GM12878 (cell line): ENCODE data around the gene IDI2. TPM values are rescaled to one million over a fixed set of nuclear protein-coding genes. Genes with fewer than 3 reads are reported as not detected.

Experiments used
- ATAC-seq: fragments of 200-7000 bp; cut with Tn5 transposase; 3 replicates; pipeline ENCODE4 v1.9.1; 2020; ENCODE audit warnings: mild to moderate bottlenecking, moderate library complexity
- BruUV-seq: library from RNA; stranded (reverse); fragments of 400-500 nt; replicated peaks from 2 replicates; lab custom pipeline; 2021; lab: Mats Ljungman, UMichigan
- CTCF ChIA-PET: fragments of 300-600 bp; sonication (Branson Sonifier 250); formaldehyde crosslinking; extraction: SDS; loops from one replicate; lab custom pipeline; 2021; ENCODE audit warnings: inconsistent platforms; lab: Yijun Ruan, JAX
- POLR2A ChIA-PET: fragments of 350-600 bp; formaldehyde crosslinking; extraction: SDS; loops from one replicate; lab custom pipeline; 2021; ENCODE audit warnings: inconsistent platforms; lab: Charles Lee
- RAD21 ChIA-PET: fragments of 300-600 bp; sonication (Branson Sonifier 250); formaldehyde crosslinking; loops from one replicate; lab custom pipeline; 2023; ENCODE audit warnings: antibody characterized with exemption; ENCODE audit not compliant: unreplicated experiment; lab: Charles Lee
- SMC1A ChIA-PET: fragments of 300-600 bp; sonication (Branson Sonifier 250); formaldehyde crosslinking; loops from one replicate; lab custom pipeline; 2023; ENCODE audit not compliant: unreplicated experiment, uncharacterized antibody; lab: Charles Lee
- DNase-seq: peaks from one replicate; pipeline ENCODE4 v3.0.0-alpha.2; 2011; ENCODE audit warnings: low read depth, low spot score
- FAIRE-seq: peaks from 3 replicates; lab custom pipeline; 2011; peaks lifted over from hg19 to GRCh38; lab: Jason Lieb, UNC
- H2AFZ ChIP-seq: 2 replicates; pipeline ENCODE4 v1.6.0; 2011; ENCODE audit warnings: low read depth, low read length, control low read depth; ENCODE audit not compliant: control insufficient read depth
- H3K27ac ChIP-seq: 2 replicates; pipeline ENCODE4 v1.5.1; 2011; ENCODE audit warnings: control low read depth; ENCODE audit not compliant: control insufficient read depth, insufficient read depth
- H3K27me3 ChIP-seq, 2 experiments: replicated peaks in 1 of 2; 2 replicates each; pipeline versions ENCODE4 v1.6.0 to v1.6.1; 2011; ENCODE audit warnings: low read length in 1 of 2; ENCODE audit not compliant: control insufficient read depth in 2 of 2, insufficient read depth in 2 of 2
- H3K36me3 ChIP-seq, 2 experiments: 2 replicates each; pipeline ENCODE4 v1.5.1; 2011; ENCODE audit warnings: low read length in 1 of 2; ENCODE audit not compliant: control insufficient read depth in 2 of 2, insufficient read depth in 2 of 2
- H3K4me1 ChIP-seq: 2 replicates; pipeline ENCODE4 v1.6.1; 2011; ENCODE audit warnings: mild to moderate bottlenecking, low read length, moderate library complexity, mixed read lengths; ENCODE audit not compliant: control insufficient read depth, insufficient read depth
- H3K4me2 ChIP-seq: 2 replicates; pipeline ENCODE4 v1.6.0; 2011; ENCODE audit warnings: control low read depth; ENCODE audit not compliant: control insufficient read depth, insufficient read depth
- H3K4me3 ChIP-seq: fragments of 200-600 bp; sonication (generic); 2 replicates; pipeline ENCODE4 v1.5.1; 2016
- H3K79me2 ChIP-seq: 2 replicates; pipeline ENCODE4 v1.6.0; 2011; ENCODE audit warnings: low read length; ENCODE audit not compliant: control insufficient read depth, insufficient read depth
- H3K9ac ChIP-seq: 2 replicates; pipeline ENCODE4 v1.8.0; 2011; ENCODE audit warnings: low read length, control low read depth, mixed read lengths; ENCODE audit not compliant: control insufficient read depth, insufficient read depth
- H3K9me3 ChIP-seq: replicated peaks from 3 replicates; pipeline ENCODE4 v1.5.1; 2011; ENCODE audit warnings: mild to moderate bottlenecking, low read length; ENCODE audit not compliant: control insufficient read depth, insufficient read depth
- H4K20me1 ChIP-seq: 2 replicates; pipeline ENCODE4 v1.6.0; 2011; ENCODE audit not compliant: control insufficient read depth, insufficient read depth
- BMI1 ChIP-seq: fragments of 450-650 bp; IDR thresholded peaks from 2 replicates; pipeline ENCODE4 v1.6.1; 2016; ENCODE audit warnings: mild to moderate bottlenecking, moderate library complexity, borderline replicate concordance
- EZH2 ChIP-seq: IDR thresholded peaks from 2 replicates; pipeline ENCODE4 v1.6.1; 2012; ENCODE audit warnings: low read depth, mild to moderate bottlenecking, control low read depth, inconsistent platforms, low read length, borderline replicate concordance; ENCODE audit not compliant: control insufficient read depth
- IRF5 ChIP-seq: fragments of 450-650 bp; IDR thresholded peaks from 2 replicates; pipeline ENCODE4 v1.6.1; 2017; ENCODE audit warnings: borderline replicate concordance
- LARP7 ChIP-seq: fragments of 450-650 bp; IDR thresholded peaks from 2 replicates; pipeline ENCODE4 v1.6.1; 2017; ENCODE audit warnings: mild to moderate bottlenecking
- NRF1 ChIP-seq: conservative IDR thresholded peaks from 2 replicates; pipeline ENCODE4 v1.6.1; 2011; ENCODE audit warnings: mild to moderate bottlenecking, low read depth, low read length, improper control_type of control experiment
- PBX3 ChIP-seq: IDR thresholded peaks from 2 replicates; pipeline ENCODE4 v1.6.1; 2011; ENCODE audit warnings: mild to moderate bottlenecking, low read depth, low read length, moderate library complexity; ENCODE audit not compliant: insufficient replicate concordance
- RBBP5 ChIP-seq: fragments of 200-600 bp; sonication (generic); conservative IDR thresholded peaks from 2 replicates; pipeline ENCODE4 v1.6.1; 2016
- RCOR1 ChIP-seq: conservative IDR thresholded peaks from 2 replicates; pipeline ENCODE4 v1.6.1; 2012; ENCODE audit warnings: low read depth, low read length, improper control_type of control experiment
- RELB ChIP-seq: fragments of 450-650 bp; IDR thresholded peaks from 2 replicates; pipeline ENCODE4 v1.6.1; 2017; ENCODE audit warnings: low read depth, mild to moderate bottlenecking, moderate library complexity
- SUPT20H ChIP-seq: IDR thresholded peaks from 2 replicates; pipeline ENCODE4 v1.6.1; 2011; ENCODE audit warnings: low read depth, mild to moderate bottlenecking, low read length, moderate library complexity, borderline replicate concordance; ENCODE audit not compliant: control insufficient read depth
- TARDBP ChIP-seq: IDR thresholded peaks from 2 replicates; pipeline ENCODE4 v1.6.1; 2016; ENCODE audit warnings: borderline replicate concordance
- ZBED1 ChIP-seq: IDR thresholded peaks from 2 replicates; pipeline ENCODE4 v1.6.1; 2016; ENCODE audit warnings: borderline replicate concordance
- WGBS: methylation state at CpG from one replicate; pipeline ENCODE4 v1.1.6; 2016; ENCODE audit warnings: low lambda C conversion rate; ENCODE audit not compliant: insufficient replicate concordance, insufficient coverage; ENCODE audit errors: missing lambda C conversion rate; 5-methylcytosine and 5-hydroxymethylcytosine counted together
- in situ Hi-C: fragments of 300-500 bp; cut with MboI; formaldehyde crosslinking; loops from 9 replicates; pipeline ENCODE4 v1.14.3; 2018; ENCODE audit warnings: mixed read lengths
- intact Hi-C: fragments of 100-400 bp; cut with micrococcal nuclease; formaldehyde crosslinking; loops from one replicate; pipeline ENCODE4 v1.14.2; 2022; ENCODE audit not compliant: unreplicated experiment
- polyA plus RNA-seq, 11 experiments: library from polyadenylated mRNA; depleted of rRNA in 4 of 11; unstranded in 6 of 11; stranded (reverse) in 5 of 11; fragments of >200 nt; fragmentation: Nextera tagmentation in 4 of 11; fragmentation: Illumina TruSeq in 1 of 11; extraction: Ambion mirVana in 4 of 11; extraction: Trizol in 1 of 11; gene quantifications; 1 replicate in 1 of 11; 2 replicates in 10 of 11; pipeline versions ENCODE4 v1.2.1 to v1.2.3, GENCODE V29; 2011 to 2016; ENCODE audit warnings: inconsistent platforms in 2 of 11, missing spikeins in 2 of 11, low read depth in 1 of 11
- total RNA-seq, 4 experiments: library from RNA; depleted of rRNA in 3 of 4; stranded (reverse); fragments of >200 nt in 3 of 4; fragmentation: Illumina TruSeq in 1 of 4; extraction: Trizol in 1 of 4; gene quantifications; 2 replicates each; pipeline versions ENCODE4 v1.2.1 to v1.2.3, GENCODE V29; 2013 to 2021
- TF ChIP-seq, protein P1 (sequence below): IDR thresholded peaks from 2 replicates; pipeline ENCODE4 v1.6.1; 2011; ENCODE audit warnings: borderline replicate concordance, low read depth, mild to moderate bottlenecking, moderate library complexity, mixed read lengths, low read length; ENCODE audit not compliant: insufficient read depth; ENCODE audit errors: extremely low read length
- TF ChIP-seq, protein P2 (sequence below): IDR thresholded peaks from 2 replicates; pipeline ENCODE4 v1.6.1; 2011; ENCODE audit warnings: low read depth, low read length, improper control_type of control experiment, borderline replicate concordance

The IDI2 gene
- total and polyA plus RNA-seq, 10 of the 15 experiments (the other 5 are each of a cell fraction or from before 2014, with no cell fraction given) = 0.06 TPM; not detected in 9

DNA sequence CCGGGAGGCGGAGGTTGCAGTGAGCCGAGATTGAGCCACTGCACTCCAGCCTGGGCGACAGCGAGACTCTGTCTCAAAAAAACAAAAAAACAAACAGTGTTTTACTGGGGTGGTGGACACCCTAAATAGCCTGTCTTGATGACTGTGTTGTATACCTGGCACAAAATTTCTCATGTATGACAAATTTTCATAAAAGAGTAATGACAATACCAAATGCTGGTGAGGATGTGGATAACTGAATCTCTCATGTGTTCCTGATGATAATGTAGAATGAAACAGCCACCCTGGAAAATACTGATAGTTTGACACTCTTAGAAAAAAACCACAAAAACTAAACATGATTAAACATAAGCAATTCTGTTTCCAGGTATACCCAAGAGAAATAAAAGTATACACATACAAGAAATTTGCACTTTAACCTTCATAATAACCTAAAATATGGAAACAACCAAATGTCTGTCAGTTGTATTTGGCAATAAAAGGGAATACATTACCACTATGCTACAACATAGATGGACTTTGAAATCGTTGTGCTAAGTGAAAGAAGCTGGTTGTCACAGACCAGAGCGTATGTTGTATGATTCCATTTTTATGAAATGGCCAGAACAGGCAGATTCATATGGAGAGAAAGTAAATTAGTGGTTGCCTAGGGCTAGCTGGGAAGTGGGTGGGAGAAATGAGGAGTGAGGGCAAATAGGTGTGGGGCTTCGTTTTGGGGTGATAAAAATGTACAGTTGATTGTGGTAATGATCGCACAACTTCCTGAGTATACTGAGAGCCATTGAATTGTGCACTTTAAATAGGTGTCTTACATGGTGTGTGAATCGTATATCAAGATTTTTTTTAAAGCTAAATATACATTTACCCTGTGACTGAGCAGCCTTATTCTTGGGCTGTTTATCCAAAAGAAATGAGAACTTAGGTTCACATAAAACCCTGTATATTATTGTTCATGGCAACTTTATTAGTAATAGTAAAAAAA lies 43.0 kb upstream of the IDI2 start:
- Histone ChIP-seq H3K27me3 (no peaks in the 10 kb centered on the region), H3K36me3 (0 out of 4 replicates have a peak, but pooled peaks cover 0 to 10% of the 10 kb centered on the region in 2 experiments), H2AFZ (no peak overlapping the region), H3K9ac (no peak overlapping the region), H3K4me1 (no peaks in the 10 kb centered on the region), H3K27ac (no peak overlapping the region), H4K20me1 (no peaks in the 10 kb centered on the region), H3K4me2 (no peak overlapping the region), H3K4me3 (no peak overlapping the region), H3K79me2 (no peaks in the 10 kb centered on the region), H3K9me3 (no peaks in the 10 kb centered on the region)
- 76% methylated on average over 10 of the region's 10 CpGs for WGBS
- no peak for ATAC-seq
- intact Hi-C loops (no loop called here), in situ Hi-C loops (no loop called here)
- ChIA-PET POLR2A (no interaction called here), RAD21 (no interaction called here), SMC1A (interaction anchor here (0.6 to 0.7 kb wide), 2 partner anchors 19 to 221 kb away, joined by 3 read pairs; no protein-coding TSS in a partner anchor), CTCF (no interaction called here)
- no peak for FAIRE-seq
- BruUV-seq = no TSS peak
- no peak for DNase-seq
- TF ChIP-seq, protein P1, sequence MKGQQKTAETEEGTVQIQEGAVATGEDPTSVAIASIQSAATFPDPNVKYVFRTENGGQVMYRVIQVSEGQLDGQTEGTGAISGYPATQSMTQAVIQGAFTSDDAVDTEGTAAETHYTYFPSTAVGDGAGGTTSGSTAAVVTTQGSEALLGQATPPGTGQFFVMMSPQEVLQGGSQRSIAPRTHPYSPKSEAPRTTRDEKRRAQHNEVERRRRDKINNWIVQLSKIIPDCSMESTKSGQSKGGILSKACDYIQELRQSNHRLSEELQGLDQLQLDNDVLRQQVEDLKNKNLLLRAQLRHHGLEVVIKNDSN = no peak
- TF ChIP-seq IRF5 (no peak), RELB (no peak), EZH2 (no peak), RBBP5 (no peak), TARDBP (no peak), NRF1 (no peak), RCOR1 (no peak), ZBED1 (no peak), LARP7 (no peak), BMI1 (no peak), SUPT20H (no peak), PBX3 (no peak)
- TF ChIP-seq, protein P2, sequence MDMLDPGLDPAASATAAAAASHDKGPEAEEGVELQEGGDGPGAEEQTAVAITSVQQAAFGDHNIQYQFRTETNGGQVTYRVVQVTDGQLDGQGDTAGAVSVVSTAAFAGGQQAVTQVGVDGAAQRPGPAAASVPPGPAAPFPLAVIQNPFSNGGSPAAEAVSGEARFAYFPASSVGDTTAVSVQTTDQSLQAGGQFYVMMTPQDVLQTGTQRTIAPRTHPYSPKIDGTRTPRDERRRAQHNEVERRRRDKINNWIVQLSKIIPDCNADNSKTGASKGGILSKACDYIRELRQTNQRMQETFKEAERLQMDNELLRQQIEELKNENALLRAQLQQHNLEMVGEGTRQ = no peak
